Neural cell (in vitro differentiated cells): ENCODE measurements around the gene SHQ1. TPM values are rescaled to one million over a fixed set of nuclear protein-coding genes. Genes with fewer than 3 reads are reported as not detected.

Source experiments
- H2AFZ ChIP-seq: fragments of 200-600, 300-800 bp; sonication (generic), shearing (Covaris generic); 2 replicates; pipeline ENCODE4 v1.6.0; 2014; ENCODE audit warnings: low read depth, mild to moderate bottlenecking, antibody characterized with exemption, low read length, moderate library complexity
- H3F3A ChIP-seq: fragments of 200-600 bp; shearing (Covaris generic); 2 replicates; pipeline ENCODE4 v1.6.1; 2016; ENCODE audit warnings: mild to moderate bottlenecking, moderate library complexity, mixed read lengths, antibody characterized with exemption, low read length; ENCODE audit not compliant: insufficient read depth, poor library complexity, severe bottlenecking
- H3K27ac ChIP-seq: fragments of 200-600, 300-800 bp; sonication (generic), shearing (Covaris generic); 2 replicates; pipeline ENCODE4 v1.5.1; 2014; ENCODE audit warnings: mild to moderate bottlenecking, low read length, moderate library complexity
- H3K27me3 ChIP-seq: fragments of 300-800, 200-600 bp; sonication (generic), shearing (Covaris generic); 2 replicates; pipeline ENCODE4 v1.6.0; 2014; ENCODE audit warnings: mild to moderate bottlenecking, low read depth, low read length, moderate library complexity; ENCODE audit not compliant: insufficient read depth
- H3K36me3 ChIP-seq: fragments of 300-800, 200-600 bp; sonication (generic), shearing (Covaris generic); 2 replicates; pipeline ENCODE4 v1.5.1; 2014; ENCODE audit warnings: mild to moderate bottlenecking, antibody characterized with exemption, low read length, moderate library complexity; ENCODE audit not compliant: insufficient read depth
- H3K4me2 ChIP-seq: fragments of 300-800, 200-600 bp; sonication (generic), shearing (Covaris generic); 2 replicates; pipeline ENCODE4 v1.6.0; 2014; ENCODE audit warnings: mild to moderate bottlenecking, low read length
- H3K4me3 ChIP-seq: fragments of 300-800, 200-600 bp; sonication (generic), shearing (Covaris generic); 2 replicates; pipeline ENCODE4 v1.5.1; 2014; ENCODE audit warnings: mild to moderate bottlenecking, low read length, moderate library complexity
- H3K79me2 ChIP-seq: fragments of 200-600 bp; shearing (Covaris generic); replicated peaks from 2 replicates; pipeline ENCODE4 v1.6.0; 2014; ENCODE audit warnings: mild to moderate bottlenecking, low read length, moderate library complexity; ENCODE audit not compliant: insufficient read depth
- H3K9ac ChIP-seq: fragments of 300-800, 200-600 bp; sonication (generic), shearing (Covaris generic); 2 replicates; pipeline ENCODE4 v1.6.1; 2016; ENCODE audit warnings: mild to moderate bottlenecking, low read length, mixed read lengths
- H3K9me2 ChIP-seq: fragments of 200-600 bp; shearing (Covaris generic); 2 replicates; pipeline ENCODE4 v1.6.1; 2016; ENCODE audit warnings: mild to moderate bottlenecking, low read length, mixed read lengths; ENCODE audit not compliant: insufficient read depth
- H3K9me3 ChIP-seq: fragments of 200-600, 300-800 bp; sonication (generic), shearing (Covaris generic); 2 replicates; pipeline ENCODE4 v1.6.1; 2016; ENCODE audit warnings: mild to moderate bottlenecking, mixed run types, low read length, moderate library complexity, mixed read lengths
- H4K20me1 ChIP-seq: fragments of 200-600 bp; shearing (Covaris generic); 2 replicates; pipeline ENCODE4 v1.6.1; 2016; ENCODE audit warnings: mild to moderate bottlenecking, mixed run types; ENCODE audit not compliant: insufficient read depth
- CTCF ChIP-seq: fragments of 450-650 bp; IDR thresholded peaks from 2 replicates; pipeline ENCODE4 v1.5.1; 2014; ENCODE audit warnings: antibody characterized with exemption, mild to moderate bottlenecking, moderate library complexity; ENCODE audit not compliant: poor library complexity, severe bottlenecking
- EP300 ChIP-seq: fragments of 450-650 bp; conservative IDR thresholded peaks from 2 replicates; pipeline ENCODE4 v1.6.1; 2014; ENCODE audit warnings: antibody characterized with exemption, mild to moderate bottlenecking, moderate library complexity; ENCODE audit not compliant: poor library complexity, severe bottlenecking
- EZH2 ChIP-seq: fragments of 200-600, 300-800 bp; shearing (Covaris generic), sonication (generic); IDR thresholded peaks from 2 replicates; pipeline ENCODE4 v1.6.1; 2014; ENCODE audit warnings: antibody characterized with exemption, low read length, borderline replicate concordance, mild to moderate bottlenecking; ENCODE audit not compliant: insufficient read depth, poor library complexity, severe bottlenecking
- MXI1 ChIP-seq: fragments of 450-650 bp; conservative IDR thresholded peaks from 2 replicates; pipeline ENCODE4 v1.6.1; 2014; ENCODE audit warnings: antibody characterized with exemption, mild to moderate bottlenecking; ENCODE audit not compliant: poor library complexity, severe bottlenecking
- POLR2AphosphoS5 ChIP-seq: IDR thresholded peaks from 2 replicates; pipeline ENCODE4 v1.6.1; 2012
- RAD21 ChIP-seq: fragments of 450-650 bp; conservative IDR thresholded peaks from 2 replicates; pipeline ENCODE4 v1.6.1; 2014; ENCODE audit warnings: antibody characterized with exemption, mild to moderate bottlenecking, moderate library complexity
- REST ChIP-seq: IDR thresholded peaks from 2 replicates; pipeline ENCODE4 v1.6.1; 2012; ENCODE audit warnings: borderline replicate concordance
- SMC3 ChIP-seq: fragments of 450-650 bp; conservative IDR thresholded peaks from 2 replicates; pipeline ENCODE4 v1.6.1; 2014; ENCODE audit warnings: antibody characterized with exemption, mild to moderate bottlenecking, moderate library complexity; ENCODE audit not compliant: poor library complexity
- TAF1 ChIP-seq: IDR thresholded peaks from 2 replicates; pipeline ENCODE4 v1.6.1; 2012; ENCODE audit warnings: low read depth
- polyA plus RNA-seq: library from polyadenylated mRNA; depleted of rRNA; stranded (reverse); fragments of >200 nt; gene quantifications from 2 replicates; pipeline ENCODE4 v1.2.3, GENCODE V29; 2014

The SHQ1 gene
- polyA plus RNA-seq, 1 donor from 2014 or later: 14.3 TPM

- Histone ChIP-seq H3K4me3 (no peak overlapping the region), H3K9me2 (no peaks in the 10 kb centered on the region), H3K9ac (no peak overlapping the region), H3K27me3 (no peaks in the 10 kb centered on the region), H3K36me3 (no peaks in the 10 kb centered on the region), H2AFZ (no peak overlapping the region), H3F3A (no peaks in the 10 kb centered on the region), H3K9me3 (no peaks in the 10 kb centered on the region), H3K27ac (no peak overlapping the region), H3K4me2 (no peak overlapping the region), H3K79me2 (no peaks in the 10 kb centered on the region), H4K20me1 (no peaks in the 10 kb centered on the region)
- TF ChIP-seq TAF1: no peak
- TF ChIP-seq REST: no peak
- no peak for TF ChIP-seq EP300
- TF ChIP-seq SMC3: no peak
- TF ChIP-seq RAD21: no peak
- TF ChIP-seq EZH2: no peak
- no peak for TF ChIP-seq CTCF
- TF ChIP-seq POLR2AphosphoS5: no peak
- TF ChIP-seq MXI1: no peak
These were observed 23.9 kb upstream of the SHQ1 start for GRCh38 chr3:72872183-72872582.

- H4K20me1 ChIP-seq: no peaks in the 10 kb centered on the region
- no peak overlapping the region for H2AFZ ChIP-seq
- no peak overlapping the region for H3K27ac ChIP-seq
- H3K79me2 ChIP-seq: no peaks in the 10 kb centered on the region
- H3K27me3 ChIP-seq: no peaks in the 10 kb centered on the region
- no peaks in the 10 kb centered on the region for H3K36me3 ChIP-seq
- H3K9ac ChIP-seq: no peak overlapping the region
- no peak overlapping the region for H3K4me3 ChIP-seq
- no peak for TF ChIP-seq EZH2
- TF ChIP-seq REST: no peak
- TF ChIP-seq RAD21: no peak
- TF ChIP-seq EP300: no peak
- TF ChIP-seq CTCF: no peak
- TF ChIP-seq SMC3: no peak
- TF ChIP-seq TAF1: no peak
- no peak for TF ChIP-seq MXI1
- no peaks in the 10 kb centered on the region for H3K9me2 ChIP-seq
- no peaks in the 10 kb centered on the region for H3F3A ChIP-seq
- no peak overlapping the region for H3K4me2 ChIP-seq
- H3K9me3 ChIP-seq: no peaks in the 10 kb centered on the region
These were observed 14.3 kb upstream of the SHQ1 start for GRCh38 chr3:72862314-72863090.
